NK-92 (cell line): ENCODE measurements around the gene ADAMTS2.
"Not testable (repeated sequence)": the region's sequence is repeated elsewhere in the genome, so short reads cannot be mapped to it uniquely, and the experiment has no call there.

Experiments
- DNase-seq: peaks from one replicate; lab custom pipeline; 2025; ENCODE audit not compliant: unreplicated experiment; lab: John Stamatoyannopoulos, UW

The ADAMTS2 gene

GRCh38 chr5:179118756-179119414 lies 226.4 kb downstream of the ADAMTS2 start:
- DNase-seq: no peak

GRCh38 chr5:179118338-179118737 lies 226.9 kb downstream of the ADAMTS2 start:
- no peak for DNase-seq

- no peak for DNase-seq
Measured at GRCh38 chr5:179115845-179116524, 229.3 kb downstream of the ADAMTS2 start.

- no peak for DNase-seq
Measured at GRCh38 chr5:179115307-179115706, 230.0 kb downstream of the ADAMTS2 start.

- no peak for DNase-seq
Measured at GRCh38 chr5:179114756-179115155, 230.5 kb downstream of the ADAMTS2 start.

- DNase-seq: no peak
Measured at GRCh38 chr5:179113945-179114641, 231.2 kb downstream of the ADAMTS2 start.

- no peak for DNase-seq
Measured at GRCh38 chr5:179113143-179113530, 232.1 kb downstream of the ADAMTS2 start.

GRCh38 chr5:179112469-179113142 lies 232.7 kb downstream of the ADAMTS2 start:
- DNase-seq: no peak

- no peak for DNase-seq
Measured at GRCh38 chr5:179111267-179112207, 233.7 kb downstream of the ADAMTS2 start.

- DNase-seq: no peak
Measured at GRCh38 chr5:179110528-179110927, 234.7 kb downstream of the ADAMTS2 start.

GRCh38 chr5:179101282-179101681 lies 244.0 kb downstream of the ADAMTS2 start:
- not testable (repeated sequence) for DNase-seq

- no peak for DNase-seq
Measured at GRCh38 chr5:179089502-179089901, 255.8 kb downstream of the ADAMTS2 start.

- DNase-seq: no peak
Measured at GRCh38 chr5:179080724-179081123, 264.5 kb downstream of the ADAMTS2 start.

- no peak for DNase-seq
Measured at GRCh38 chr5:179079165-179079987, 265.9 kb downstream of the ADAMTS2 start.

- no peak for DNase-seq
Measured at GRCh38 chr5:179065703-179066102, 279.6 kb downstream of the ADAMTS2 start.

GRCh38 chr5:179061025-179061424 lies 284.2 kb downstream of the ADAMTS2 start:
- DNase-seq: no peak
